Activated CD4-positive, alpha-beta T cell treated with anti-CD3 and anti-CD28 coated beads for 4 hours (primary cell): Measurements from ENCODE around the gene JUND.
A peak's percentile ranks its signal among the peaks of the same experiment; 100 is the strongest.

Experiments
- DNase-seq, 2 donors: peaks; one replicate each; pipeline ENCODE4 v3.0.0-alpha.2; 2020

JUND gene

GRCh38 chr19:18266771-18267686, 14.4 kb downstream of the JUND start:
- DNase-seq, result no peak

GRCh38 chr19:18265582-18265981, 15.8 kb downstream of the JUND start:
- DNase-seq, result no peak

- DNase-seq, result no peak
These were observed 16.4 kb downstream of the JUND start for GRCh38 chr19:18264971-18265540.

GRCh38 chr19:18264137-18264854, 17.1 kb downstream of the JUND start:
- no peak for DNase-seq

- DNase-seq, result no peak
These were observed 17.9 kb downstream of the JUND start for GRCh38 chr19:18263324-18264136.

GRCh38 chr19:18262917-18263316, 18.5 kb downstream of the JUND start:
- no peak for DNase-seq

GRCh38 chr19:18262144-18262543, 19.3 kb downstream of the JUND start:
- no peak for DNase-seq

- no peak for DNase-seq
These were observed 19.9 kb downstream of the JUND start for GRCh38 chr19:18261474-18261873.

- no peak for DNase-seq
These were observed 21.5 kb downstream of the JUND start for GRCh38 chr19:18259893-18260292.

- no peak for DNase-seq
These were observed 23.6 kb downstream of the JUND start for GRCh38 chr19:18257503-18258470.

- no peak for DNase-seq
These were observed 26.6 kb downstream of the JUND start for GRCh38 chr19:18254546-18255503.

GRCh38 chr19:18253716-18254115, 27.7 kb downstream of the JUND start:
- no peak for DNase-seq

GRCh38 chr19:18253130-18253529, 28.3 kb downstream of the JUND start:
- no peak for DNase-seq

GRCh38 chr19:18252370-18252717, 29.1 kb downstream of the JUND start:
- no peak for DNase-seq

GRCh38 chr19:18251587-18252369, 29.6 kb downstream of the JUND start:
- DNase-seq, result peak; percentile 71 to 81

GRCh38 chr19:18249834-18250233, 31.6 kb downstream of the JUND start:
- DNase-seq, result no peak

GRCh38 chr19:18245297-18245696, 36.1 kb downstream of the JUND start:
- no peak for DNase-seq

- DNase-seq, result no peak
These were observed 42.1 kb downstream of the JUND start for GRCh38 chr19:18239303-18239702.

- no peak for DNase-seq
These were observed 47.2 kb downstream of the JUND start for GRCh38 chr19:18234194-18234593.
